ENCODE results near the gene RPS6KL1. TPM values are rescaled to one million over a fixed set of nuclear protein-coding genes. Genes with fewer than 3 reads are reported as not detected.
"Not testable (repeated sequence)": the region's sequence is repeated elsewhere in the genome, so short reads cannot be mapped to it uniquely, and the experiment has no call there.

Gene RPS6KL1
- total RNA-seq, 1 donor from 2014 or later: 12.1 TPM

- no peak for TF ChIP-seq CTCF (IDR thresholded peaks at IDR 0.05)
- H3K27me3 ChIP-seq: no peaks in the 10 kb centered on the region
- intact Hi-C loops (cut with DNase I): no loop called here
- H3K36me3 ChIP-seq: no peaks in the 10 kb centered on the region
- no peak overlapping the region for H3K4me3 ChIP-seq
- no peak overlapping the region for H3K27ac ChIP-seq
- no peak for DNase-seq (ENCODE audit: low spot score in 2 of 2)
- H3K4me1 ChIP-seq: peaks cover 0 to 3% of the 10 kb centered on the region in 2 donors
- H3K9me3 ChIP-seq: no peaks in the 10 kb centered on the region
Measured at GRCh38 chr14:74932401-74932901, 9.4 kb upstream of the RPS6KL1 start.

- intact Hi-C loops (cut with DNase I); H3K9me3 ChIP-seq; H3K4me3 ChIP-seq; H3K4me1 ChIP-seq; H3K27ac ChIP-seq; H3K36me3 ChIP-seq; DNase-seq (ENCODE audit: low spot score in 2 of 2); H3K27me3 ChIP-seq: not testable (repeated sequence)
Measured at GRCh38 chr14:74931744-74932143, 8.7 kb upstream of the RPS6KL1 start.

GRCh38 chr14:74929242-74929641 lies 6.2 kb upstream of the RPS6KL1 start:
- H3K4me3 ChIP-seq: no peak overlapping the region
- no peak for DNase-seq (ENCODE audit: low spot score in 2 of 2)
- H3K27me3 ChIP-seq: no peaks in the 10 kb centered on the region
- no peaks in the 10 kb centered on the region for H3K9me3 ChIP-seq
- no peak for TF ChIP-seq CTCF (IDR thresholded peaks at IDR 0.05)
- no peak overlapping the region for H3K27ac ChIP-seq
- no peaks in the 10 kb centered on the region for H3K4me1 ChIP-seq
- no peaks in the 10 kb centered on the region for H3K36me3 ChIP-seq
- intact Hi-C loops (cut with DNase I): no loop called here

GRCh38 chr14:74927225-74927624 lies 4.2 kb upstream of the RPS6KL1 start:
- no peak for DNase-seq (ENCODE audit: low spot score in 2 of 2)

GRCh38 chr14:74924061-74924460 lies 1.0 kb upstream of the RPS6KL1 start:
- no peak for TF ChIP-seq CTCF (IDR thresholded peaks at IDR 0.05)
- Histone ChIP-seq H3K27ac (no peak overlapping the region), H3K4me1 (peaks cover 0 to 9% of the 10 kb centered on the region in 2 donors), H3K4me3 (no peak overlapping the region), H3K36me3 (no peaks in the 10 kb centered on the region), H3K27me3 (no peaks in the 10 kb centered on the region), H3K9me3 (no peaks in the 10 kb centered on the region)
- intact Hi-C loops (cut with DNase I): no loop called here
- DNase-seq (ENCODE audit: low spot score in 2 of 2): no peak

More at GRCh38 chr14:74927225-74927624, 4.2 kb upstream of the RPS6KL1 start:
- Histone ChIP-seq H3K9me3 (no peaks in the 10 kb centered on the region), H3K36me3 (no peaks in the 10 kb centered on the region), H3K4me3 (no peak overlapping the region), H3K4me1 (peaks cover 0 to 9% of the 10 kb centered on the region in 2 donors), H3K27ac (no peak overlapping the region), H3K27me3 (no peaks in the 10 kb centered on the region)
- TF ChIP-seq CTCF (IDR thresholded peaks at IDR 0.05): no peak
- intact Hi-C loops (cut with DNase I): no loop called here

GRCh38 chr14:74921987-74922751 lies 891 bp downstream of the RPS6KL1 start:
- no peak for TF ChIP-seq CTCF (IDR thresholded peaks at IDR 0.05)
- peak overlapping the region; percentile 86 to 87 for H3K27ac ChIP-seq
- peaks cover 2 to 22% of the 10 kb centered on the region in 2 donors for H3K4me1 ChIP-seq
- intact Hi-C loops (cut with DNase I): no loop called here
- H3K4me3 ChIP-seq: peak overlapping the region; percentile 69 to 73
- H3K27me3 ChIP-seq: no peaks in the 10 kb centered on the region
- H3K36me3 ChIP-seq: no peaks in the 10 kb centered on the region
- DNase-seq (ENCODE audit: low spot score in 2 of 2): peak in 1 of 2 donors; percentile 63
- H3K9me3 ChIP-seq: no peaks in the 10 kb centered on the region

Data from ascending aorta (tissue), 2 donors.